SU-DHL-6 (cell line): ENCODE results near the gene CREBZF.

Experiments used
- EZH2phosphoT487 ChIP-seq: fragments of 200-600 bp; sonication (generic), shearing (Covaris generic); conservative IDR thresholded peaks from 2 replicates; pipeline ENCODE4 v1.6.1; 2018; ENCODE audit warnings: mild to moderate bottlenecking, antibody characterized with exemption, low read length, moderate library complexity, mixed read lengths
- TF ChIP-seq, protein P1 (sequence below): fragments of 200-600 bp; sonication (generic); IDR thresholded peaks from one replicate; pipeline ENCODE4 v1.5.1; 2017; ENCODE audit warnings: antibody characterized with exemption, mild to moderate bottlenecking, low read length, moderate library complexity; ENCODE audit not compliant: insufficient read depth, poor library complexity, severe bottlenecking

DNA sequence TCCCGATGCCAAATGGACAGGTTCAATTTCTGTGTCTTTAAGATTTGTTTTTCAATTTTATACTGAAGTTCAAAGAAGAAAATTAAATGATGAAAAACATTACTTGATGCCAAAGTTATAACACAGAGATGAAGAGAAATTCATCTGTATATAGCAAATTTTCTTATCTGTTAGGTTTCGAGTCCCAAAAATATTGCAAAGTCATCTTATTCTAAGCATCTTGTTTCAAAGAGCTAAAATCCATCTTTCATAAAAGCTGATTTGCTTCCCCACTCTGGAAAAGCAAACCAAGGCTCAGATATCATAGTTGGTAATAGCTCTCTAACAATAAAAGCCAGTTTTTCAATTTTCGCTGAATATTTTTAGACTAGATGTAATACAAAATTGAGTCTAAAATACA lies 40.0 kb upstream of the CREBZF start:
- TF ChIP-seq, protein P1, sequence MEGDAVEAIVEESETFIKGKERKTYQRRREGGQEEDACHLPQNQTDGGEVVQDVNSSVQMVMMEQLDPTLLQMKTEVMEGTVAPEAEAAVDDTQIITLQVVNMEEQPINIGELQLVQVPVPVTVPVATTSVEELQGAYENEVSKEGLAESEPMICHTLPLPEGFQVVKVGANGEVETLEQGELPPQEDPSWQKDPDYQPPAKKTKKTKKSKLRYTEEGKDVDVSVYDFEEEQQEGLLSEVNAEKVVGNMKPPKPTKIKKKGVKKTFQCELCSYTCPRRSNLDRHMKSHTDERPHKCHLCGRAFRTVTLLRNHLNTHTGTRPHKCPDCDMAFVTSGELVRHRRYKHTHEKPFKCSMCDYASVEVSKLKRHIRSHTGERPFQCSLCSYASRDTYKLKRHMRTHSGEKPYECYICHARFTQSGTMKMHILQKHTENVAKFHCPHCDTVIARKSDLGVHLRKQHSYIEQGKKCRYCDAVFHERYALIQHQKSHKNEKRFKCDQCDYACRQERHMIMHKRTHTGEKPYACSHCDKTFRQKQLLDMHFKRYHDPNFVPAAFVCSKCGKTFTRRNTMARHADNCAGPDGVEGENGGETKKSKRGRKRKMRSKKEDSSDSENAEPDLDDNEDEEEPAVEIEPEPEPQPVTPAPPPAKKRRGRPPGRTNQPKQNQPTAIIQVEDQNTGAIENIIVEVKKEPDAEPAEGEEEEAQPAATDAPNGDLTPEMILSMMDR, result no peak
- no peak for TF ChIP-seq EZH2phosphoT487
